AG10803 (cell line): ENCODE results near the gene RPP21.

Experiments
- DNase-seq: peaks from one replicate; pipeline ENCODE4 v3.0.0; 2010; ENCODE audit warnings: low read depth
- H3K4me3 ChIP-seq: 2 replicates; pipeline ENCODE4 v1.5.1; 2011; ENCODE audit warnings: mild to moderate bottlenecking, low read length, control low read depth
- TF ChIP-seq, protein P1 (sequence below): conservative IDR thresholded peaks from 2 replicates; pipeline ENCODE4 v1.5.1; 2011; ENCODE audit warnings: mild to moderate bottlenecking, low read length, control low read depth, inconsistent platforms

The RPP21 gene

DNA sequence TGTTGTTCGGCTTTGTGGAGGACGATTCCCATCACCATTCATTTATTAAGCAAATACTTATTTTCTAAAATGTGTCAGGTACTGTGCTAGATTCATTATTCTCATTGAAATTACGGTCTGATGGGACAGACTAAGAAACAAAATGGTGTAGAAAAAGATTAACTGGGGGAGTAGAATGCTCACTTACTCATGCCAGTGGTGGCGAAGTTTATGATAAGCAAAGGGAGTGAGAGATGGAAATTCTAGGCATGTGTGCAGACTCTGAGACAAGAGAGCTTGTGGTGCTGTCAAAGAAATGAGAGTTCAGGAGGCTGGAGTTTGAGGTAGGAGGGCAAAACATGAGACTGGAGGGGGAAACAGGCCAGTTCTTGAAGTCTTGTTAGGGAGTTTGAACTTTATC is 896 bp downstream of the RPP21 start:
- TF ChIP-seq, protein P1, sequence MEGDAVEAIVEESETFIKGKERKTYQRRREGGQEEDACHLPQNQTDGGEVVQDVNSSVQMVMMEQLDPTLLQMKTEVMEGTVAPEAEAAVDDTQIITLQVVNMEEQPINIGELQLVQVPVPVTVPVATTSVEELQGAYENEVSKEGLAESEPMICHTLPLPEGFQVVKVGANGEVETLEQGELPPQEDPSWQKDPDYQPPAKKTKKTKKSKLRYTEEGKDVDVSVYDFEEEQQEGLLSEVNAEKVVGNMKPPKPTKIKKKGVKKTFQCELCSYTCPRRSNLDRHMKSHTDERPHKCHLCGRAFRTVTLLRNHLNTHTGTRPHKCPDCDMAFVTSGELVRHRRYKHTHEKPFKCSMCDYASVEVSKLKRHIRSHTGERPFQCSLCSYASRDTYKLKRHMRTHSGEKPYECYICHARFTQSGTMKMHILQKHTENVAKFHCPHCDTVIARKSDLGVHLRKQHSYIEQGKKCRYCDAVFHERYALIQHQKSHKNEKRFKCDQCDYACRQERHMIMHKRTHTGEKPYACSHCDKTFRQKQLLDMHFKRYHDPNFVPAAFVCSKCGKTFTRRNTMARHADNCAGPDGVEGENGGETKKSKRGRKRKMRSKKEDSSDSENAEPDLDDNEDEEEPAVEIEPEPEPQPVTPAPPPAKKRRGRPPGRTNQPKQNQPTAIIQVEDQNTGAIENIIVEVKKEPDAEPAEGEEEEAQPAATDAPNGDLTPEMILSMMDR, result no peak
- DNase-seq, result no peak
- H3K4me3 ChIP-seq, result peak overlapping the region; percentile 90

DNA sequence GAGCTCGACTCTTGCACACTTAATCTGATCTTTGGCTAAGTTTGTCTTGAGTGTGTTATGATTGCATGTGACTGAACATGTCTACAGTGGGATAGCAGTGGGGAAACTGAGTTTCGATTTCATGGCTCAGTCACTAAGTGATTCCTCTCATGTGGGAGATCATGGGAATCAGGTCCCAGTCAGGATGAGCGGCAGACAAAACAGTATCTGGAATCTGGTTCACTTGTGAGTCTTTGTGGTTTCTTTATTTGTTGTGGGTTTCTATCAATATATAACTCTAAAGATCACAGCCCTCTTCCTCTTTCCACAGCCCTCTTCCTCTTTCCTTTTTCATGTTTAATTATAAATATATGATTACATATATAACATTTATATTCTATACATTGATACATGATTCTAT is 4.0 kb downstream of the RPP21 start:
- H3K4me3 ChIP-seq, result no peak overlapping the region
- TF ChIP-seq, protein P1, result no peak
- no peak for DNase-seq

DNA sequence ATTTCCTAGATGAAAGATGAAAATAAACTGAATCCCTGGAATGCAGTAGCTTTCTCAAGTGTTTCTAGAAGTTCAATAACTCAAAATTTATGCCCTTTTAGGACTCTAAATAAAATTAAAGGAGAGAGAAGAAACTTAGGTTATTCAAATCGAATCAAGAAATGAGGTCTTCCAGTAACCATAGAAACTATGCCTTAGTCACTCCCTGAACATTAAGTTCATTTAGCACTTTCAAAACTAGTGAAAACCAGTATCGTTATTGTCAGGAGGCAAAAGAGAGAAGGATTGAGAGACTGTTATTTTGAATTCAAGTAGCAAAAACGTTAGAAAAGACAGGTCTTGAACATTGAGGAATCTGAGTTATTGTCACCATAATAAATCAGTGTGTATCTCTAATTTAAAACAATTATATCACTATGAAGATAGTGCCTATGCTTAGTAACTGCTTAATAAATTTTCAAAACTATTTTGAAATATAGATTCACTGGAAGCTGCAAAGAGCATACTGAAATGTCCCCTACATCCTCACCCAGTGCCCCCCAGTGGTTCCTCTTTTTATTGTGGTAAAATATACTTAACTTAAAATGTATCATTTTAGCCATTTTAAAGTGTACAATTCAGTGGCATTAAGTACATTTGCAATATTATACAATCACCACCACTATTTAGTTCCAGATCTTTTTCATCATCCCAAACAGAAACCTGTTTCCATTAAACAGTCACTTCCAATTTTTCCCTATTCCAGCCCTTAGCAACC is 4.6 kb downstream of the RPP21 start:
- DNase-seq, result no peak
- TF ChIP-seq, protein P1, result no peak; the same call in 1 of the 2 replicates
- H3K4me3 ChIP-seq, result no peak overlapping the region

DNA sequence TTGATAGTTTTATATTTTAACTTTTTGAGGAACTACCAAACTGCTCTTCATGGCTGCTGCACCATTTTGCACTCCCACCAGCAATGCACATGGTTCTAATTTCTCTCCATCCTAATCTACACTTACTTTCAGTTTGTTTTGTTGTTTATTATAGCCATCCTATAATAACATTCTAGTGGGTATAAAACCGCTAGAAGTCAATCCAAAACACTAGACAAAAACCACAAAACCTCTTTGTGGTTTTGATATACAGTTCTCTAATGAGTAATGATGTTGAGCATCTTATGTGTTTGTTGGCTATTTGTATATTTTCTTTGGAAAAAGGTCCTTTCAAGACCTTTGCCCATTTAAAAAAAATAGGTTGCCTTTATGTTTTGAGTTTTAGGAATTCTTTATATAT is 5.6 kb downstream of the RPP21 start:
- TF ChIP-seq, protein P1, result no peak
- no peak overlapping the region for H3K4me3 ChIP-seq
- no peak for DNase-seq

DNA sequence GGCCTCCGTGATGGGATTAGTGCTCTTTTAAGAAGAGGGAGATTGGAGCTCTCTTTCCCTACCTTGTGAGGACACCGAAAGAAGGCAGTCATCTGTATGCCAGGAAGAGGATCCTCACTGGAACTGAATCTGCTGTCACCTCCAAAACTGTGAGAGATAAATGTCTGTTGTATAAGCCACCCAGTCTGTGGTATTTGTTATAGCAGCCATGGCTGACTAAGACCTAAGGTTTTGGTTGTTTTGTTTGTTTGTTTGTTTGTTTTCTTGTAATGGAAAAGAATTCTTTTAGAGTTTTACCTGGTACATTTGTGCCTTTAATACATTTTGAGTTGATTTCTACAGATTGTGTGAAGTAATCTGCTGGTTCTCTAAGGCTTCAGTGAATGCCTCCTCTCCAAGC is 7.6 kb downstream of the RPP21 start:
- no peak overlapping the region for H3K4me3 ChIP-seq
- no peak for DNase-seq
- TF ChIP-seq, protein P1, result no peak

DNA sequence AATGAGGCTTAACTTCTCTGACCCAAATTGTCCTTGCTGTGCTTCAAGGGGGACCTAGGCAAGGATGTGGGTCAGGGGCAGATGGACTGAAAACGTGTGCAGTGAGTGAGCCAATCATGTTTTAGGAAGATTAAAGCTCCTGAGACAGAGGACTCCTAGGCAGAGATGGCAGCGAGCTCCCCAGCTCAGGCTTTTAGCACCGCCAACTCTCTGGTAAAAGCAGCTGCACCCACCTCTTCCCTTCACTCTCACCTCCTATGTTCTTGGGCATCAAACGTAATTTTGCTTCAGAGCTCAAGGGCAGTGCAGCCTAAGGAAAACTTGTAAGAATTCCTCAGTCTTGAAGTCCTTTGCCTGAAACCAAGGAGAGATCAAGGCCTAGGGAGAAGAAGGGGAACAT is 10.3 kb downstream of the RPP21 start:
- no peak overlapping the region for H3K4me3 ChIP-seq
- DNase-seq, result no peak
- TF ChIP-seq, protein P1, result no peak

DNA sequence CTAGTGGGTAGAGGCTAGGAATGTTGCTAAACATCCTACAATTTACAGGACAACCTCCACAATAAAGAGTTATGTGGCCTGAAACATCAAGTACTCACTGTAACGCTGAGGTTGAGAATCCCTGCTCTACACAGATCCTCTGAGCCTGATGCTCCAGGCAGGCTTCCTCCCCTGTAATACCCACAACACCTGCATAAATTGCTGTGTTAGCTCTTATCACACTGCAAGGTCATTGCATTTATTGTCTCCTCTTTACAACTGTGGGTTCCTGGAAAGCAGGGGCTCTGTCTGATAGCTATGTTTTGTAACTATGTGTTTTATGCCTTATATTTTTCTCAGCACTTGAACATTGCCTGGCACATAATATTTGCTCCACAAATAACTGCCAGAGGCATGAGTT is 11.6 kb downstream of the RPP21 start:
- TF ChIP-seq, protein P1, result no peak
- no peak overlapping the region for H3K4me3 ChIP-seq
- DNase-seq, result no peak
